HG03064 (cell line): ENCODE measurements around the gene PPRC1.

Experiments used
- ATAC-seq: cut with Tn5 transposase; IDR thresholded peaks from one replicate; pipeline ENCODE4 v1.9.1; 2021; ENCODE audit warnings: low read depth; ENCODE audit not compliant: unreplicated experiment

Gene PPRC1, protein sequence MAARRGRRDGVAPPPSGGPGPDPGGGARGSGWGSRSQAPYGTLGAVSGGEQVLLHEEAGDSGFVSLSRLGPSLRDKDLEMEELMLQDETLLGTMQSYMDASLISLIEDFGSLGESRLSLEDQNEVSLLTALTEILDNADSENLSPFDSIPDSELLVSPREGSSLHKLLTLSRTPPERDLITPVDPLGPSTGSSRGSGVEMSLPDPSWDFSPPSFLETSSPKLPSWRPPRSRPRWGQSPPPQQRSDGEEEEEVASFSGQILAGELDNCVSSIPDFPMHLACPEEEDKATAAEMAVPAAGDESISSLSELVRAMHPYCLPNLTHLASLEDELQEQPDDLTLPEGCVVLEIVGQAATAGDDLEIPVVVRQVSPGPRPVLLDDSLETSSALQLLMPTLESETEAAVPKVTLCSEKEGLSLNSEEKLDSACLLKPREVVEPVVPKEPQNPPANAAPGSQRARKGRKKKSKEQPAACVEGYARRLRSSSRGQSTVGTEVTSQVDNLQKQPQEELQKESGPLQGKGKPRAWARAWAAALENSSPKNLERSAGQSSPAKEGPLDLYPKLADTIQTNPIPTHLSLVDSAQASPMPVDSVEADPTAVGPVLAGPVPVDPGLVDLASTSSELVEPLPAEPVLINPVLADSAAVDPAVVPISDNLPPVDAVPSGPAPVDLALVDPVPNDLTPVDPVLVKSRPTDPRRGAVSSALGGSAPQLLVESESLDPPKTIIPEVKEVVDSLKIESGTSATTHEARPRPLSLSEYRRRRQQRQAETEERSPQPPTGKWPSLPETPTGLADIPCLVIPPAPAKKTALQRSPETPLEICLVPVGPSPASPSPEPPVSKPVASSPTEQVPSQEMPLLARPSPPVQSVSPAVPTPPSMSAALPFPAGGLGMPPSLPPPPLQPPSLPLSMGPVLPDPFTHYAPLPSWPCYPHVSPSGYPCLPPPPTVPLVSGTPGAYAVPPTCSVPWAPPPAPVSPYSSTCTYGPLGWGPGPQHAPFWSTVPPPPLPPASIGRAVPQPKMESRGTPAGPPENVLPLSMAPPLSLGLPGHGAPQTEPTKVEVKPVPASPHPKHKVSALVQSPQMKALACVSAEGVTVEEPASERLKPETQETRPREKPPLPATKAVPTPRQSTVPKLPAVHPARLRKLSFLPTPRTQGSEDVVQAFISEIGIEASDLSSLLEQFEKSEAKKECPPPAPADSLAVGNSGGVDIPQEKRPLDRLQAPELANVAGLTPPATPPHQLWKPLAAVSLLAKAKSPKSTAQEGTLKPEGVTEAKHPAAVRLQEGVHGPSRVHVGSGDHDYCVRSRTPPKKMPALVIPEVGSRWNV (N-terminal part only)

DNA sequence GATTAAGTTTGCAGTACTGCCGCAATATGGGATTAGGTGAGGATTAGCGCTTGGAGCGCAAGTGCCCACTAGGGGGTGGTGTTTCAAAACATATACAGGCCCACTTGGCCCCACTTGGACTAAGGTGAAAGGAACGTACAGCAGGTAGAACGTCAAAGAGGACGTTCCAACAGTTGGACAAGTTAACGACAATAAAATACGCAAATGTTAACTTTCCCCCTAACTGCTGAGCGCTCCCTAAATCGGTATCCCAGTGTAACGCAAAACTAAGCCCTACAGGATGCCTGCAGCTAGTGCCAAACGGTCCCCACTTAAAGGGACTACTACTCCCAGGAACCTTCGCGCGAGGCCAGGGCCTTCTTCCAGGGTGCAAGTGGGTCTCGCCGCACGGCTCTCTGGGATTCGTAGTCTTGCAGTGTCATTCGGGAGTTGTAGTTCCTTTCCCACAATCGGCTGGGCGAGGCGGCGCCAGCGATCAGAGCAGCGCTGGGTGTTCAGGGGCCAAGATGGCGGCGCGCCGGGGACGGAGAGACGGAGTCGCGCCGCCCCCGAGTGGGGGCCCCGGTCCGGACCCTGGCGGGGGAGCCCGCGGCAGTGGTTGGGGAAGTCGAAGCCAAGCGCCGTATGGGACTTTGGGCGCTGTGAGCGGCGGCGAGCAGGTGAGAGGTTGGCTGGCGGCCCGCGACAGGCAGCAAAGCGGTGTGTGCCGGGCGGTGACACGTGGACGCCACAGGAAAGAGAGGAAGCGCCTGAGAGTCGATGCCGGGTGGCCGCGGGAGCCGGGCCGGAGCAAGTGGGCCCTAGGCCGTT, at the start of gene PPRC1:
Gene PPRC1, plus strand, starts transcription at position 478 of the 810 bp plus-strand sequence. Its CDS starts 29 bp downstream, at position 507.
- peak; percentile 89 for ATAC-seq

GRCh38 chr10:102083541-102083940, 49.3 kb upstream of the PPRC1 start:
- ATAC-seq: no peak

GRCh38 chr10:102085336-102085735, 47.5 kb upstream of the PPRC1 start:
- ATAC-seq: no peak

- no peak for ATAC-seq
Measured at GRCh38 chr10:102086196-102086595, 46.6 kb upstream of the PPRC1 start.

GRCh38 chr10:102090772-102091171, 42.1 kb upstream of the PPRC1 start:
- no peak for ATAC-seq

DNA sequence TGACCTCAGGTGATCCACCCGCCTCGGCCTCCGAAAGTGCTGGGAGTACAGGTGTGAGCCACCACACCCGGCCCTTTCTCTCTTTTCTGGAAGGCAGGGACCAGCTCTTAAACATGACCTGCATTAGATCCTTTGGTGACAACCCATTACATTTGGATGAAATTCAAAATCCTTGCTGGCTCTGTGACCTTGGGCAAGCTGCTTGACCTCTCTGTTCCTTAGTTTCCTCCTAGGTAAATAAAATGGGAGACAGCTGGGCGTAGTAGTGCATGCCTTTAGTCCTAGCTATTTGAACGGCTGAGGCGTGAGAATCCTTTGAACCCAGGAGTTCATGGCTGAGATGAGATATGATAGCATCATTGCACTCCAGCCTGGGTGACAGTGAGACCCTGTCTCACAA, 36.4 kb upstream of the PPRC1 start:
- no peak for ATAC-seq

GRCh38 chr10:102101152-102101551, 31.7 kb upstream of the PPRC1 start:
- no peak for ATAC-seq

DNA sequence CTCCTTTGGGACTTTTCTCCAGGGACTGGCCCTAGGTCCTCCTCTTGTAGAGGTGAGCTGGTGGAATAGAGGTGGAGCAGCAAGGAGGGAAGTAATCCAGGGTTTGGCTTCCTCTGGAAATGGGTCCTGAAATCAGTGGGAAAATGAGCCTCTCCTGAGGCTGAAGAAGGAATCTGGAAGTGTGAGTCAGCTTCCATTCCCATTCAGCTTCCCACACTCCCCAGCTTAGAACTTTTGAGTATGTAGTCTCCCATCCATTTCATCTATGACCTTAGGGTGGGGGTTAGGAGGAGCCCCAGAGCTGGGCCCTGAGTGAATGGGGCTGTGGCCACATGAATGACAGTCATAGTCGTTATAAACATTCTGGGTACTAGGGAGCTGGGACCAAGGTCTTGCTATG, 30.4 kb upstream of the PPRC1 start:
- ATAC-seq: no peak

- no peak for ATAC-seq
Measured at GRCh38 chr10:102106998-102107397, 25.8 kb upstream of the PPRC1 start.

DNA sequence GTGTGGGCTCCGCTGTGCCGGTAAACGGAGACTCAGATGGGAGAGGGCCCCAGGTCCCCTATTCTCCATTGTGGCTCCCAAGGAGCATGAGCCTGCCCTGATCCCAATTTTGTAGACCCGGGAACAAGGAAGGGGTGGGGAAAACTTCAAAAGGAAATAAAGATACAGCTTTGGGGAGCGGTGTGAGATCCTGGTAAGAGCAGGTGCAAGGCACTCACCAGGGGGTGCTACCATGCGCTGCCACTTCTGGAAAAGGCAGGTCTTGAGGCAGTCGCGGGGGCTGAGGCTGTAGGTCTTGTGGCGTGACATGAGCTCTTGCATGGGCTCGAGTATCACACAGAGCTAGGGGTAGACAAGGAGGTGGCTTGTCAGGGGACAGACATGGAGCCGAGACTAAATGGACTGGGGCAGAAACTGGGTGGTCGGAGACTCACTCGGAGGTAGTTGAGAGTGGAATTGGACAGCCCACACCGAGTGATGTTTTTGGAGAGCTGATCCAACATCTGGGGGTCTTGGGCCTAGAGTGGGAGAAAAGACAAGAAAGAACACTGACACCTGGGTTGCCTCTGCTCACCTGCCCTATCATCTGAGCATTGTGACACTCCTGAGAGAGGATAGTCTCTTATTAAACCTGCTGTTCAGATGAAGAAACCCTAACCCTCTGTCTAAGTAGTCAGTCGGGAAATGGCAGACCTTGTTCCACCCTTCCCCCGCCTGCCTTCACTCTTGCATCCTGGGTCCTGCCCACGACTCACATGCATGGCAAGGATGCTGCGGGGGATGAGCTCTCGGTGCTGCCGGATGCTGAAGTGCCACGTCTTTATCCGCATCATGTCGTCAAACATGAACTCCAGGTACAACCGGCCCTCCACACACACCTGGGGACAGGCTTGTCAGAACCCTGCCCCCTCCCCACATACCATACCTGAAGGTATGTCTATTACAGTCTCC, 23.4 kb upstream of the PPRC1 start:
- ATAC-seq: no peak

- no peak for ATAC-seq
Measured at GRCh38 chr10:102111276-102111675, 21.6 kb upstream of the PPRC1 start.

- ATAC-seq: no peak
Measured at GRCh38 chr10:102112210-102112817, 20.5 kb upstream of the PPRC1 start.

DNA sequence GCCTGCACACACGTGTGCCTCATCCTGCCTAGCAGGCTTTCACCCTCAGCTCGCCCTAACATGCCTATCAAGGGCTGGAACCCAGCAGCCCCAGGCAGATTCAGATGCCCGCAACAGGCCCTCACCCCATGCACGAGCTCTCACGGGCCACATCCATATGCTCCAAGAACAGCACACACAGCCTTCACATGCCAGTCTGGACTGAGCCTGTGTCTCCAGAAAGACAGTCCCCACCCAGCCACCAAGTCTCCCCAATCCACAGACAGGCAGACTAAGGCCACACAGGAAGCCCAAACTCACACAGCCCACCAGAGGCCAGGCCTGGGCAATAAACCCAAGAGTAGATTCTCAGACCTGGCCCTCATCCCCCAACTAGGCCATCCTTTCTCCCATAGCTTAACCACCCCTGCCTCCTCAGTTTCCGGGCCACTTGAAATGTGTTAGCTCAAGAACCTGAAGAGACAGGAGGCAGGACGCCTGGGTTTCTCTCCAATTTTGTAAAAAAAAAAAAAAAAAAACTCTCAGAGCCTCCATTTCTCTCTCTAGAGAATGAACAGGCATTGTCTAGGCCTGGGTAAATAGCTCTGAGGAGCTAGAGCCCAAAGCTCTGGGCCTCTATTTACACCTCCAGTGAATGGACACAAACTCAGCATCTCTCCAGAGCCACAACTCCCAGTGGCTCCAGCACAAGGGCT, 19.4 kb upstream of the PPRC1 start:
- no peak for ATAC-seq

GRCh38 chr10:102113956-102114857, 18.6 kb upstream of the PPRC1 start:
- no peak for ATAC-seq

DNA sequence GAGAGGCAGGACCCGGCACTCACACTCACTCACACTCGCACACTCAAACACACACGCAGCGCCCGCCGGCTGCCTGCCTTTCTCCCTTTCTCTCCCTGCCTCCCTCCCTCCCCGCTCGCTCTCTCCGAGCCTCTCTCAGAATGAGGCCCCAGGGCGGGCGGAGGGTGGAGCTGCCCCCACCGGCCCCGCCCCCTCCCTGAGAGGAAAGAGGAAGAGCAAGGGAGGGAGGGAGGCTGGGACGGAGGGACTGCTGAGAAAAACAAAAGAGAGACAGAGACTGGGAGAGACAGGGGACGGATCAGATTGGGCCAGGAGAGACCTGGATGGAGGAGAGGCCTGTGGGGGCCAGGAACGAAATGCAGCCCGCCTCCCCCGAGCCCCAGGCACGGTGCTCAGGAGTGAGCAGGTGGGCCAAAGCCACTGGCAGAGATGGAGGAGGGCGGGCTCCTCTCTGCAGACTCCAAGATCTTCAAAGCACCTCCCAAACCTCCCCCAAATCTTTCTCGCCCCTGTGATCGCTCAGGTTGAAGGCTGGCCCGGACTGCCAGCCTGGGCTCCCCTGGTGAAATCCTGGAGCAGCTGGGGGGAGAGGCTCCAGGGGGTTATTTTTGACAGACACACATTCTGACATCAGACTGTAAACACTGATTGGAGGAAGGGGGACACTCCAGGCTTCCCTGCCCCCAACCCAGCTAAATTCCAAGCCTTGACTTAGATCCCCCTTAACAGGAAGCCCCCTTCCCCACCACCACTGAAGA, 17.8 kb upstream of the PPRC1 start:
- peak; percentile 55 for ATAC-seq

- ATAC-seq: no peak
Measured at GRCh38 chr10:102115775-102116174, 17.1 kb upstream of the PPRC1 start.
